ENCODE results near the gene FAM170B. TPM values are rescaled to one million over a fixed set of nuclear protein-coding genes. Genes with fewer than 3 reads are reported as not detected.

FAM170B gene
- total and polyA plus RNA-seq, 7 experiments from 2014 or later: 0.15 TPM; not detected in 6

- Mint-ChIP-seq H3K27ac (no peak overlapping the region), H3K27me3 (peaks cover 0 to 11% (median 3%) of the 10 kb centered on the region in 5 donors), H3K36me3 (no peaks in the 10 kb centered on the region), H3K4me3 (no peak overlapping the region), H3K9me3 (no peaks in the 10 kb centered on the region), H3K4me1 (peaks cover 0 to 11% (median 0%) of the 10 kb centered on the region in 7 donors)
- ATAC-seq: no peak
- Histone ChIP-seq H3K27ac (ENCODE audit: low read depth, low read length) (no peak overlapping the region), H3K4me3 (ENCODE audit: low read length) (no peak overlapping the region), H3K36me3 (ENCODE audit: control insufficient read depth in 2 of 3, insufficient read depth in 3 of 3, low read length in 3 of 3) (no peaks in the 10 kb centered on the region), H3K4me1 (ENCODE audit: control insufficient read depth in 2 of 2, insufficient read depth in 2 of 2, low read length in 2 of 2) (no peaks in the 10 kb centered on the region), H3K27me3 (ENCODE audit: control insufficient read depth in 2 of 2, insufficient read depth in 2 of 2, low read length in 2 of 2) (no peaks in the 10 kb centered on the region), H3K9me3 (ENCODE audit: control insufficient read depth in 2 of 3, low read length in 3 of 3) (no peaks in the 10 kb centered on the region)
- DNase-seq: no peak
- ChIA-PET POLR2A (no interaction called here), CTCF (no interaction called here)
- intact Hi-C loops (cut with micrococcal nuclease): loop anchor here (5.0 to 10.0 kb wide), 2 partner anchors 345 to 807 kb away; no protein-coding TSS in a partner anchor
Measured at GRCh38 chr10:49169776-49170175, 36.0 kb upstream of the FAM170B start.

- no peaks in the 10 kb centered on the region for H3K9me3 ChIP-seq (ENCODE audit: control insufficient read depth in 2 of 3, low read length in 3 of 3)
- H3K36me3 ChIP-seq (ENCODE audit: control insufficient read depth in 2 of 3, insufficient read depth in 3 of 3, low read length in 3 of 3): no peaks in the 10 kb centered on the region
- H3K4me1 ChIP-seq (ENCODE audit: control insufficient read depth in 2 of 2, insufficient read depth in 2 of 2, low read length in 2 of 2): no peaks in the 10 kb centered on the region
- ATAC-seq (peak; percentile 28), DNase-seq (no peak)
- no peaks in the 10 kb centered on the region for H3K27me3 ChIP-seq (ENCODE audit: control insufficient read depth in 2 of 2, insufficient read depth in 2 of 2, low read length in 2 of 2)
- POLR2A ChIA-PET: no interaction called here
- H3K4me3 ChIP-seq (ENCODE audit: low read length): no peak overlapping the region
- CTCF ChIA-PET: no interaction called here
- Mint-ChIP-seq H3K36me3 (peaks cover 0 to 3% (median 0%) of the 10 kb centered on the region in 5 donors), H3K4me3 (no peak overlapping the region), H3K4me1 (peaks cover 0 to 14% (median 5%) of the 10 kb centered on the region in 7 donors), H3K27me3 (peaks cover 0 to 7% (median 3%) of the 10 kb centered on the region in 5 donors), H3K27ac (no peak overlapping the region), H3K9me3 (no peaks in the 10 kb centered on the region)
- intact Hi-C loops (cut with micrococcal nuclease): loop anchor here (5.0 to 10.0 kb wide), 2 partner anchors 346 to 807 kb away; no protein-coding TSS in a partner anchor
- no peak overlapping the region for H3K27ac ChIP-seq (ENCODE audit: low read depth, low read length)
Measured at GRCh38 chr10:49168831-49169500, 35.1 kb upstream of the FAM170B start.

DNA sequence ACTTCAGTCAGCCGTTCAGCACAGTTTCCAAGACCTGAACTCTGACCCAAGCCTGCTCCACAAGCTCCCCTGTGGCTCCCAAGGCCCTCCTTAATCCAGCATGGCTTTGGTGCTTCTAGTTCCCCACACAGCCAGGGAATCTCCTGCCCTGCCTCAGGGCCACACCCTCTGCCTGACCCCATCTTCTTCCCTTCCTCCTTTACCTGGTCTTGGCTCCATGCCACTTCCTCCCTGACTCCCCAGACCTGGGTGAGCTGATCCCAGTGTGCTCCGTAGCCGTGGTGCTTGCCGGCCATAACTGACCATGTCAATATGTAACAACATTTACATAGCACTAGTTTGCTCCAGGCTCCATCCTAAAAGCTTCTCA is 34.3 kb upstream of the FAM170B start:
- intact Hi-C loops (cut with micrococcal nuclease): loop anchor here (5.0 to 10.0 kb wide), 2 partner anchors 347 to 806 kb away; no protein-coding TSS in a partner anchor
- Mint-ChIP-seq H3K27ac (no peak overlapping the region), H3K4me3 (no peak overlapping the region), H3K27me3 (peaks cover 0 to 7% (median 3%) of the 10 kb centered on the region in 5 donors), H3K9me3 (no peaks in the 10 kb centered on the region), H3K36me3 (peaks cover 0 to 3% (median 0%) of the 10 kb centered on the region in 5 donors), H3K4me1 (peaks cover 0 to 14% (median 5%) of the 10 kb centered on the region in 7 donors)
- ATAC-seq (no peak), DNase-seq (no peak)
- no peaks in the 10 kb centered on the region for H3K27me3 ChIP-seq (ENCODE audit: control insufficient read depth in 2 of 2, insufficient read depth in 2 of 2, low read length in 2 of 2)
- no peak overlapping the region for H3K4me3 ChIP-seq (ENCODE audit: low read length)
- no peak overlapping the region for H3K27ac ChIP-seq (ENCODE audit: low read depth, low read length)
- CTCF ChIA-PET: interaction anchor here (0.9 kb wide), 1 partner anchor 510 kb away, joined by 4 read pairs; no protein-coding TSS in a partner anchor
- H3K4me1 ChIP-seq (ENCODE audit: control insufficient read depth in 2 of 2, insufficient read depth in 2 of 2, low read length in 2 of 2): no peaks in the 10 kb centered on the region
- H3K9me3 ChIP-seq (ENCODE audit: control insufficient read depth in 2 of 3, low read length in 3 of 3): no peaks in the 10 kb centered on the region
- POLR2A ChIA-PET: no interaction called here
- no peaks in the 10 kb centered on the region for H3K36me3 ChIP-seq (ENCODE audit: control insufficient read depth in 2 of 3, insufficient read depth in 3 of 3, low read length in 3 of 3)

GRCh38 chr10:49167425-49168170 is 33.8 kb upstream of the FAM170B start:
- Mint-ChIP-seq H3K4me1 (peaks cover 0 to 14% (median 5%) of the 10 kb centered on the region in 7 donors), H3K9me3 (no peaks in the 10 kb centered on the region), H3K36me3 (peaks cover 0 to 3% (median 0%) of the 10 kb centered on the region in 5 donors), H3K27ac (no peak overlapping the region), H3K4me3 (no peak overlapping the region), H3K27me3 (peaks cover 0 to 7% (median 3%) of the 10 kb centered on the region in 5 donors)
- Histone ChIP-seq H3K4me1 (ENCODE audit: control insufficient read depth in 2 of 2, insufficient read depth in 2 of 2, low read length in 2 of 2) (no peaks in the 10 kb centered on the region), H3K4me3 (ENCODE audit: low read length) (no peak overlapping the region), H3K9me3 (ENCODE audit: control insufficient read depth in 2 of 3, low read length in 3 of 3) (no peaks in the 10 kb centered on the region), H3K36me3 (ENCODE audit: control insufficient read depth in 2 of 3, insufficient read depth in 3 of 3, low read length in 3 of 3) (no peaks in the 10 kb centered on the region), H3K27ac (ENCODE audit: low read depth, low read length) (no peak overlapping the region), H3K27me3 (ENCODE audit: control insufficient read depth in 2 of 2, insufficient read depth in 2 of 2, low read length in 2 of 2) (no peaks in the 10 kb centered on the region)
- CTCF ChIA-PET: interaction anchor here (0.9 kb wide), 1 partner anchor 510 kb away, joined by 4 read pairs; no protein-coding TSS in a partner anchor
- ATAC-seq: no peak
- intact Hi-C loops (cut with micrococcal nuclease): loop anchor here (5.0 to 10.0 kb wide), 2 partner anchors 347 to 805 kb away; no protein-coding TSS in a partner anchor
- POLR2A ChIA-PET: no interaction called here
- DNase-seq: no peak

GRCh38 chr10:49166484-49167400 is 32.9 kb upstream of the FAM170B start:
- no peak overlapping the region for H3K27ac Mint-ChIP-seq
- DNase-seq (no peak), ATAC-seq (no peak)
- H3K4me1 Mint-ChIP-seq: peaks cover 0 to 15% (median 5%) of the 10 kb centered on the region in 7 donors
- no peak overlapping the region for H3K4me3 Mint-ChIP-seq
- Histone ChIP-seq H3K27me3 (ENCODE audit: control insufficient read depth in 2 of 2, insufficient read depth in 2 of 2, low read length in 2 of 2) (no peaks in the 10 kb centered on the region), H3K36me3 (ENCODE audit: control insufficient read depth in 2 of 3, insufficient read depth in 3 of 3, low read length in 3 of 3) (no peaks in the 10 kb centered on the region), H3K4me3 (ENCODE audit: low read length) (no peak overlapping the region), H3K27ac (ENCODE audit: low read depth, low read length) (no peak overlapping the region), H3K4me1 (ENCODE audit: control insufficient read depth in 2 of 2, insufficient read depth in 2 of 2, low read length in 2 of 2) (no peaks in the 10 kb centered on the region), H3K9me3 (ENCODE audit: control insufficient read depth in 2 of 3, low read length in 3 of 3) (no peaks in the 10 kb centered on the region)
- peaks cover 0 to 3% (median 0%) of the 10 kb centered on the region in 5 donors for H3K36me3 Mint-ChIP-seq
- POLR2A ChIA-PET: no interaction called here
- intact Hi-C loops (cut with micrococcal nuclease): loop anchor here (5.0 to 10.0 kb wide), 2 partner anchors 348 to 804 kb away; no protein-coding TSS in a partner anchor
- peaks cover 0 to 7% (median 3%) of the 10 kb centered on the region in 5 donors for H3K27me3 Mint-ChIP-seq
- no peaks in the 10 kb centered on the region for H3K9me3 Mint-ChIP-seq
- CTCF ChIA-PET: no interaction called here

DNA sequence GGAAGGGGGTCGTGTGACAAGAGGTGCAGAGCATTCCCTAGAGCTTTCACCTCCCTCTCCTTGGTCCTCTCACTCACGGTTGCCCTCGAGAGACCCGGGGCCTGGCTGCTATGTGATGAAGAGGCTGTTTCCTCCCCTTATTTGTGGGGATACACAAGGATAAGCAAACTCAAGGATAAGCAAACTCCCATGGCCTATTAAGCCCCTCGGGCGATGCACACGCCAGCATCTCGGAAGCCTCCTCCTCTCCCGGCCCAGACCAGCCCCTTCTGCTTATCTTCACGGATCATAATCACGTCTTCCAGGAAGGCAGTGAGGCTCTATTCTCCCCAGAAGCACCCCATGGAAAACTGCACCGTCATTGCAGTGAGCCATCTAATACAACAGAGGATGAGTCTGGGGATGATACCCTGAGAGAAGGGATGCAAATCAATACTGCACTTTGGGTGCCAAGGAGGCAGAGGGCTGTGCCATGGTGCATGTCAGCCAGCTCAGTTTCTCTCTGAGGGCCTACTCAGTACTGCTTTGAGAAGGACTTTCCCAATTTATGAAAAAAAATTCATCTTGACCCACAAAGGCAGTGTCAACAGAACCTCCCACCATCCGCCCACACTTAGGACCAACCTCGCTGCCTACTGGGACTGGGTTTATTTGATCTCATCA is 32.1 kb upstream of the FAM170B start:
- H3K36me3 Mint-ChIP-seq: peaks cover 0 to 3% (median 0%) of the 10 kb centered on the region in 5 donors
- CTCF ChIA-PET: no interaction called here
- no peak overlapping the region for H3K27ac ChIP-seq (ENCODE audit: low read depth, low read length)

More for the DNA sequence above, 32.1 kb upstream of the FAM170B start:
- ATAC-seq (no peak), DNase-seq (peak in 1 of 9 donors; percentile 45)
- H3K4me3 Mint-ChIP-seq: no peak overlapping the region
- Histone ChIP-seq H3K27me3 (ENCODE audit: control insufficient read depth in 2 of 2, insufficient read depth in 2 of 2, low read length in 2 of 2) (no peaks in the 10 kb centered on the region), H3K4me1 (ENCODE audit: control insufficient read depth in 2 of 2, insufficient read depth in 2 of 2, low read length in 2 of 2) (no peaks in the 10 kb centered on the region), H3K9me3 (ENCODE audit: control insufficient read depth in 2 of 3, low read length in 3 of 3) (no peaks in the 10 kb centered on the region), H3K36me3 (ENCODE audit: control insufficient read depth in 2 of 3, insufficient read depth in 3 of 3, low read length in 3 of 3) (no peaks in the 10 kb centered on the region), H3K4me3 (ENCODE audit: low read length) (no peak overlapping the region)
- intact Hi-C loops (cut with micrococcal nuclease): loop anchor here (5.0 to 10.0 kb wide), 2 partner anchors 349 to 804 kb away; no protein-coding TSS in a partner anchor
- H3K27me3 Mint-ChIP-seq: peaks cover 0 to 7% (median 3%) of the 10 kb centered on the region in 5 donors
- POLR2A ChIA-PET: no interaction called here
- H3K4me1 Mint-ChIP-seq: peaks cover 0 to 18% (median 5%) of the 10 kb centered on the region in 7 donors
- no peaks in the 10 kb centered on the region for H3K9me3 Mint-ChIP-seq
- H3K27ac Mint-ChIP-seq: no peak overlapping the region

Data from naive thymus-derived CD4-positive, alpha-beta T cell (primary cell).